Loucy (cell line): Measurements from ENCODE around the gene TTPAL.

Experiments
- H2AFZ ChIP-seq: fragments of 200-600 bp; sonication (generic); 2 replicates; pipeline ENCODE4 v1.6.0; 2016; ENCODE audit warnings: antibody characterized with exemption, mild to moderate bottlenecking, low read length, moderate library complexity
- H3F3A ChIP-seq: fragments of 200-600 bp; 2 replicates; pipeline ENCODE4 v1.6.0; 2016; ENCODE audit warnings: antibody characterized with exemption, low read depth, mild to moderate bottlenecking
- H3K27me3 ChIP-seq: fragments of 200-600 bp; sonication (generic); 2 replicates; pipeline ENCODE4 v1.6.1; 2014; ENCODE audit warnings: low read length, mild to moderate bottlenecking; ENCODE audit not compliant: insufficient read depth, poor library complexity, severe bottlenecking
- H3K36me3 ChIP-seq: fragments of 200-600 bp; sonication (generic); 2 replicates; pipeline ENCODE4 v1.6.1; 2016; ENCODE audit warnings: low read length; ENCODE audit not compliant: insufficient read depth
- H3K4me1 ChIP-seq: fragments of 200-600 bp; sonication (generic); 2 replicates; pipeline ENCODE4 v1.5.1; 2014; ENCODE audit warnings: low read length, mild to moderate bottlenecking; ENCODE audit not compliant: insufficient read depth, poor library complexity, severe bottlenecking
- H3K4me2 ChIP-seq: fragments of 200-600 bp; sonication (generic); 2 replicates; pipeline ENCODE4 v1.6.0; 2014; ENCODE audit warnings: antibody characterized with exemption, low read length, low read depth, mild to moderate bottlenecking; ENCODE audit not compliant: poor library complexity, severe bottlenecking
- H3K4me3 ChIP-seq: fragments of 200-600 bp; sonication (generic); 2 replicates; pipeline ENCODE4 v1.5.1; 2014; ENCODE audit warnings: low read length, mild to moderate bottlenecking, mixed read lengths; ENCODE audit not compliant: poor library complexity, severe bottlenecking
- H3K79me2 ChIP-seq: fragments of 200-600 bp; sonication (generic); 2 replicates; pipeline ENCODE4 v1.6.1; 2014; ENCODE audit warnings: low read length; ENCODE audit not compliant: insufficient read depth
- H3K9ac ChIP-seq: fragments of 200-600 bp; sonication (generic); 2 replicates; pipeline ENCODE4 v1.6.0; 2014; ENCODE audit warnings: mild to moderate bottlenecking, low read depth, low read length, moderate library complexity; ENCODE audit not compliant: poor library complexity, severe bottlenecking
- H3K9me2 ChIP-seq: fragments of 200-600 bp; sonication (generic); replicated peaks from 2 replicates; pipeline ENCODE4 v1.6.1; 2016; ENCODE audit warnings: low read depth, low read length, mixed read lengths
- H3K9me3 ChIP-seq: fragments of 200-600 bp; sonication (generic); 2 replicates; pipeline ENCODE4 v1.6.1; 2014; ENCODE audit warnings: mild to moderate bottlenecking, antibody characterized with exemption, low read length, low read depth; ENCODE audit not compliant: insufficient read depth
- H4K20me1 ChIP-seq: fragments of 200-600 bp; sonication (generic); 2 replicates; pipeline ENCODE4 v1.6.0; 2014; ENCODE audit warnings: antibody characterized with exemption, low read length, mild to moderate bottlenecking; ENCODE audit not compliant: insufficient read depth, poor library complexity, severe bottlenecking
- EZH2phosphoT487 ChIP-seq: fragments of 200-600 bp; IDR thresholded peaks from 2 replicates; pipeline ENCODE4 v1.6.1; 2018; ENCODE audit warnings: antibody characterized with exemption, mild to moderate bottlenecking, moderate library complexity, borderline replicate concordance
- TF ChIP-seq, protein P1 (sequence below): fragments of 200-600 bp; sonication (generic); conservative IDR thresholded peaks from 2 replicates; pipeline ENCODE4 v1.5.1; 2014; ENCODE audit warnings: mild to moderate bottlenecking, antibody characterized with exemption, low read length

TTPAL gene

DNA sequence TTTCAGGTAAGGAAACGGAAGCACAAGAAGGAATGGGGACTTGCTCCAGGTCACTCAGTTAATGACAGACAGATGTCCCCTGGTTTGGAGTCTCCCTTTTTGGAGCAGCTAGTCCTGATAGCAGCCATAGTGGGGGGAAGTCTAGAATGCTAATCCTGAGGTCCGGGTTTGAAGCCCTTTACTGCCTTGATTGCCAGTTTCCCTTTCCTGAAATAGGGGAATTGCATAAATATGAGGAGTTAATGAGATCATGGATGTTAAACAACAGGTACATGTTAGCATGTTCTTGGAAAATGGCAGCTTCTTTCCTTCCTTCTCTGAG lies 341 bp upstream of the TTPAL start:
- Histone ChIP-seq H3K79me2 (peaks cover 17% of the 10 kb centered on the region), H3K4me1 (peaks cover 16% of the 10 kb centered on the region), H3F3A (no peaks in the 10 kb centered on the region), H2AFZ (peak overlapping the region; percentile 89), H3K4me2 (peak overlapping the region; percentile 88), H4K20me1 (peaks cover 6% of the 10 kb centered on the region), H3K36me3 (no peaks in the 10 kb centered on the region), H3K9ac (peak overlapping the region; percentile 85), H3K9me3 (no peaks in the 10 kb centered on the region), H3K9me2 (no peaks in the 10 kb centered on the region), H3K4me3 (peak overlapping the region; percentile 93), H3K27me3 (no peaks in the 10 kb centered on the region)
- TF ChIP-seq, protein P1, sequence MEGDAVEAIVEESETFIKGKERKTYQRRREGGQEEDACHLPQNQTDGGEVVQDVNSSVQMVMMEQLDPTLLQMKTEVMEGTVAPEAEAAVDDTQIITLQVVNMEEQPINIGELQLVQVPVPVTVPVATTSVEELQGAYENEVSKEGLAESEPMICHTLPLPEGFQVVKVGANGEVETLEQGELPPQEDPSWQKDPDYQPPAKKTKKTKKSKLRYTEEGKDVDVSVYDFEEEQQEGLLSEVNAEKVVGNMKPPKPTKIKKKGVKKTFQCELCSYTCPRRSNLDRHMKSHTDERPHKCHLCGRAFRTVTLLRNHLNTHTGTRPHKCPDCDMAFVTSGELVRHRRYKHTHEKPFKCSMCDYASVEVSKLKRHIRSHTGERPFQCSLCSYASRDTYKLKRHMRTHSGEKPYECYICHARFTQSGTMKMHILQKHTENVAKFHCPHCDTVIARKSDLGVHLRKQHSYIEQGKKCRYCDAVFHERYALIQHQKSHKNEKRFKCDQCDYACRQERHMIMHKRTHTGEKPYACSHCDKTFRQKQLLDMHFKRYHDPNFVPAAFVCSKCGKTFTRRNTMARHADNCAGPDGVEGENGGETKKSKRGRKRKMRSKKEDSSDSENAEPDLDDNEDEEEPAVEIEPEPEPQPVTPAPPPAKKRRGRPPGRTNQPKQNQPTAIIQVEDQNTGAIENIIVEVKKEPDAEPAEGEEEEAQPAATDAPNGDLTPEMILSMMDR: no peak

DNA sequence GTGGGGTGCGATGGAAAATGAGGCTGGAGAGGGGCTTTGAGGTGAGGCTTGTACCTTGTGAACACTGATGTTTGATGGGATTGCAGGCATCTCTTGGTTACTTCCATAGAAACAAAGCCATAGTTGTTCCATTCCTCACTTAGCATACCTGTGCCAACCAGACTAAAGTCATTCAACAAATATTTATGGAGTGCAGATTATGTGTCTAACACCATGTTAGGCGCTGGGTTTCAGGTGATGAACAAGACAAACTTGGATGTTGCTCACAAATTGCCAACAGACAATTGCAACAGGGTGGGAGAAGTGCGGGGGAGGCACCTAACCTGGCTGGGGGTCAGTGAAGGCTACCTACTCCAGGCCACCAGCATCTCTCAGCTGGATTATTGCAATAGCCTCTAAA lies 1.5 kb downstream of the TTPAL start:
- H3K9me2 ChIP-seq: no peaks in the 10 kb centered on the region
- no peak overlapping the region for H2AFZ ChIP-seq
- peak overlapping the region; percentile 88 for H3K4me2 ChIP-seq
- H3K4me1 ChIP-seq: peaks cover 16% of the 10 kb centered on the region
- H3K27me3 ChIP-seq: no peaks in the 10 kb centered on the region
- no peak overlapping the region for H3K9ac ChIP-seq
- H4K20me1 ChIP-seq: peaks cover 6% of the 10 kb centered on the region
- H3K36me3 ChIP-seq: no peaks in the 10 kb centered on the region; the same call in 1 of the 2 replicates
- peak overlapping the region; percentile 93 for H3K4me3 ChIP-seq
- no peaks in the 10 kb centered on the region for H3F3A ChIP-seq
- no peaks in the 10 kb centered on the region for H3K9me3 ChIP-seq
- TF ChIP-seq, protein P1: no peak
- no peak for TF ChIP-seq EZH2phosphoT487
- peaks cover 17% of the 10 kb centered on the region for H3K79me2 ChIP-seq

DNA sequence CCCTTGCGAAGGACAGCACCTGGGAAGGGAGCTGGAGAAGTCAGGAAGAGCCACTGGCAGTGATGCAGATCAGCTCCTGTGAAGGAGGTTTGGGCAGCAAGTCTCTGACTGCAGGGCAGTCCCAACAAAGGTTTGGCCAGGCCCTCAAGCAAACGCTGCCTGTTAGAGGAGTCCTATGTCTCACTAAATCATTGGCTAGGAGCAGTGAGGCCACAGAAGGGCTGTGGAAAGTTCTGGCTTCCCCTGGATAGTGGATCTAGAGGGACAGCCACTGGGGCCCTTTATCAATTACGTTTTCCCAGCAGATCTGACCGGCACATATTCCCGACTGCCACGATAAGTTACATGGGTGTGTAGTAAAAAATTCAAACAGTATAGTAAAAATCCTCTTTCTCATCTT lies 2.5 kb downstream of the TTPAL start:
- Histone ChIP-seq H3F3A (no peaks in the 10 kb centered on the region), H3K4me2 (no peak overlapping the region), H3K9ac (no peak overlapping the region), H3K9me2 (no peaks in the 10 kb centered on the region), H3K9me3 (no peaks in the 10 kb centered on the region), H3K36me3 (peaks cover 2% of the 10 kb centered on the region; the same call in 1 of the 2 replicates), H3K79me2 (peaks cover 17% of the 10 kb centered on the region), H3K4me1 (peaks cover 16% of the 10 kb centered on the region), H4K20me1 (peaks cover 6% of the 10 kb centered on the region), H3K27me3 (no peaks in the 10 kb centered on the region), H3K4me3 (no peak overlapping the region), H2AFZ (no peak overlapping the region)
- TF ChIP-seq, protein P1: no peak
- no peak for TF ChIP-seq EZH2phosphoT487
